Activated CD8-positive, alpha-beta memory T cell treated with anti-CD3 and anti-CD28 coated beads, Interleukin-2, amount 50 U/mL, for 24 hours (primary cell): ENCODE results near the gene ZNF41.

Experiments
- DNase-seq: peaks from one replicate; pipeline ENCODE4 v3.0.0-alpha.2; 2020; ENCODE audit errors: extremely low read depth

ZNF41 gene

GRCh38 chrX:47489507-47490275, 6.7 kb upstream of the ZNF41 start:
- DNase-seq, result no peak

- DNase-seq, result no peak
These were observed 1.9 kb upstream of the ZNF41 start for GRCh38 chrX:47484885-47485284.

- no peak for DNase-seq
These were observed 565 bp upstream of the ZNF41 start for GRCh38 chrX:47483306-47484268.

- no peak for DNase-seq
These were observed 934 bp downstream of the ZNF41 start for GRCh38 chrX:47482065-47482511.

- no peak for DNase-seq
These were observed 1.9 kb downstream of the ZNF41 start for GRCh38 chrX:47481160-47481559.

- no peak for DNase-seq
These were observed 2.4 kb downstream of the ZNF41 start for GRCh38 chrX:47480576-47480975.

- DNase-seq, result no peak
These were observed 7.5 kb downstream of the ZNF41 start for GRCh38 chrX:47475476-47475875.

GRCh38 chrX:47467106-47467505, 15.9 kb downstream of the ZNF41 start:
- DNase-seq, result no peak

- no peak for DNase-seq
These were observed 22.5 kb downstream of the ZNF41 start for GRCh38 chrX:47460561-47460960.

GRCh38 chrX:47458528-47458927, 24.5 kb downstream of the ZNF41 start:
- DNase-seq, result no peak

GRCh38 chrX:47456080-47456479, 26.9 kb downstream of the ZNF41 start:
- no peak for DNase-seq

- no peak for DNase-seq
These were observed 30.9 kb downstream of the ZNF41 start for GRCh38 chrX:47452112-47452511.

- DNase-seq, result no peak
These were observed 34.7 kb downstream of the ZNF41 start for GRCh38 chrX:47448165-47448806.

GRCh38 chrX:47447607-47448006, 35.4 kb downstream of the ZNF41 start:
- DNase-seq, result no peak

GRCh38 chrX:47446971-47447370, 36.1 kb downstream of the ZNF41 start:
- no peak for DNase-seq

- DNase-seq, result no peak
These were observed 36.6 kb downstream of the ZNF41 start for GRCh38 chrX:47446431-47446830.

- DNase-seq, result no peak
These were observed 52.1 kb downstream of the ZNF41 start for GRCh38 chrX:47430925-47431324.

- DNase-seq, result no peak
These were observed 60.6 kb downstream of the ZNF41 start for GRCh38 chrX:47422444-47422843.

- DNase-seq, result no peak
These were observed 62.1 kb downstream of the ZNF41 start for GRCh38 chrX:47420962-47421361.

GRCh38 chrX:47420265-47420664, 62.8 kb downstream of the ZNF41 start:
- DNase-seq, result no peak

GRCh38 chrX:47413179-47413594, 69.8 kb downstream of the ZNF41 start:
- DNase-seq, result no peak
